Measurements from ENCODE around the gene PLA2R1.

DNA sequence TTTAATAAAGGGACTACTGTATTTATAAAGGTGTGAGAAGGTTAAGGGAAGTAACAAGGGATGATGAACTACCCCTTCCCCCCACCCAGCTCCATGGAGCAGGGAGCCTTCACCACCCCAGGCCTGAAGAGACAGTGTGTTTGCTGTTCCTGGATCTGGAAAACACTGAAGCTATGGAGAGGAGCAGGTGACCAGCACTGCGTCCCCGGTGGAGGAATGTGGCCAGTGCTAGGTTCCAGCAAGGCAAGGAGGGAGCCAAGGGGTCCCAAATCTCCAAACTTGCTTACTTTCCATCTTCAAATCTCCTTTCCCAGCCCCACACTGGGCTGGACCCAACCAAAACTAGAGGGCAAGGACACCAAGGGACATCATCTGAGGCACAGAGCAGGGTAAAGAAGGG is 135.7 kb downstream of the PLA2R1 start:
- TF ChIP-seq, protein P1, sequence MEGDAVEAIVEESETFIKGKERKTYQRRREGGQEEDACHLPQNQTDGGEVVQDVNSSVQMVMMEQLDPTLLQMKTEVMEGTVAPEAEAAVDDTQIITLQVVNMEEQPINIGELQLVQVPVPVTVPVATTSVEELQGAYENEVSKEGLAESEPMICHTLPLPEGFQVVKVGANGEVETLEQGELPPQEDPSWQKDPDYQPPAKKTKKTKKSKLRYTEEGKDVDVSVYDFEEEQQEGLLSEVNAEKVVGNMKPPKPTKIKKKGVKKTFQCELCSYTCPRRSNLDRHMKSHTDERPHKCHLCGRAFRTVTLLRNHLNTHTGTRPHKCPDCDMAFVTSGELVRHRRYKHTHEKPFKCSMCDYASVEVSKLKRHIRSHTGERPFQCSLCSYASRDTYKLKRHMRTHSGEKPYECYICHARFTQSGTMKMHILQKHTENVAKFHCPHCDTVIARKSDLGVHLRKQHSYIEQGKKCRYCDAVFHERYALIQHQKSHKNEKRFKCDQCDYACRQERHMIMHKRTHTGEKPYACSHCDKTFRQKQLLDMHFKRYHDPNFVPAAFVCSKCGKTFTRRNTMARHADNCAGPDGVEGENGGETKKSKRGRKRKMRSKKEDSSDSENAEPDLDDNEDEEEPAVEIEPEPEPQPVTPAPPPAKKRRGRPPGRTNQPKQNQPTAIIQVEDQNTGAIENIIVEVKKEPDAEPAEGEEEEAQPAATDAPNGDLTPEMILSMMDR (IDR thresholded peaks at IDR 0.05), result no peak
- TF ChIP-seq, protein P2, sequence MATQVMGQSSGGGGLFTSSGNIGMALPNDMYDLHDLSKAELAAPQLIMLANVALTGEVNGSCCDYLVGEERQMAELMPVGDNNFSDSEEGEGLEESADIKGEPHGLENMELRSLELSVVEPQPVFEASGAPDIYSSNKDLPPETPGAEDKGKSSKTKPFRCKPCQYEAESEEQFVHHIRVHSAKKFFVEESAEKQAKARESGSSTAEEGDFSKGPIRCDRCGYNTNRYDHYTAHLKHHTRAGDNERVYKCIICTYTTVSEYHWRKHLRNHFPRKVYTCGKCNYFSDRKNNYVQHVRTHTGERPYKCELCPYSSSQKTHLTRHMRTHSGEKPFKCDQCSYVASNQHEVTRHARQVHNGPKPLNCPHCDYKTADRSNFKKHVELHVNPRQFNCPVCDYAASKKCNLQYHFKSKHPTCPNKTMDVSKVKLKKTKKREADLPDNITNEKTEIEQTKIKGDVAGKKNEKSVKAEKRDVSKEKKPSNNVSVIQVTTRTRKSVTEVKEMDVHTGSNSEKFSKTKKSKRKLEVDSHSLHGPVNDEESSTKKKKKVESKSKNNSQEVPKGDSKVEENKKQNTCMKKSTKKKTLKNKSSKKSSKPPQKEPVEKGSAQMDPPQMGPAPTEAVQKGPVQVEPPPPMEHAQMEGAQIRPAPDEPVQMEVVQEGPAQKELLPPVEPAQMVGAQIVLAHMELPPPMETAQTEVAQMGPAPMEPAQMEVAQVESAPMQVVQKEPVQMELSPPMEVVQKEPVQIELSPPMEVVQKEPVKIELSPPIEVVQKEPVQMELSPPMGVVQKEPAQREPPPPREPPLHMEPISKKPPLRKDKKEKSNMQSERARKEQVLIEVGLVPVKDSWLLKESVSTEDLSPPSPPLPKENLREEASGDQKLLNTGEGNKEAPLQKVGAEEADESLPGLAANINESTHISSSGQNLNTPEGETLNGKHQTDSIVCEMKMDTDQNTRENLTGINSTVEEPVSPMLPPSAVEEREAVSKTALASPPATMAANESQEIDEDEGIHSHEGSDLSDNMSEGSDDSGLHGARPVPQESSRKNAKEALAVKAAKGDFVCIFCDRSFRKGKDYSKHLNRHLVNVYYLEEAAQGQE (IDR thresholded peaks at IDR 0.05; ENCODE audit: insufficient read depth in 1 of 2, low read depth in 2 of 2, low read length in 1 of 2), result no peak

Measured in Panc1 (cell line).